Thoracic aorta (tissue), 2 donors: Measurements from ENCODE around the gene UXT. TPM values are rescaled to one million over a fixed set of nuclear protein-coding genes. Genes with fewer than 3 reads are reported as not detected.
"Not testable (repeated sequence)": the region's sequence is repeated elsewhere in the genome, so short reads cannot be mapped to it uniquely, and the experiment has no call there.

ENCODE experiments used
- ATAC-seq: fragments of 150-250 bp; one replicate; pipeline ENCODE4 v1.8.0; 2017; ENCODE audit warnings: low read depth; ENCODE audit not compliant: insufficient number of reproducible peaks, low FRiP score
- DNase-seq: peaks from one replicate; pipeline ENCODE4 v3.0.0-alpha.2; 2020; ENCODE audit warnings: low spot score
- H3K27ac ChIP-seq, 2 donors: fragments of 200-600 bp; sonication (generic); 1 replicate in 1 of 2; 2 replicates in 1 of 2; pipeline ENCODE4 v1.5.1; 2016; ENCODE audit warnings: mild to moderate bottlenecking in 2 of 2, moderate library complexity in 2 of 2
- H3K27me3 ChIP-seq: fragments of 200-600 bp; sonication (generic); replicated peaks from 2 replicates; pipeline ENCODE4 v1.6.0; 2016; ENCODE audit warnings: mild to moderate bottlenecking; ENCODE audit not compliant: insufficient read depth
- H3K36me3 ChIP-seq: fragments of 200-600 bp; sonication (generic); one replicate; pipeline ENCODE4 v1.5.1; 2016
- H3K4me1 ChIP-seq, 2 donors: fragments of 200-600 bp; sonication (generic); 1 replicate in 1 of 2; 2 replicates in 1 of 2; pipeline versions ENCODE4 v1.5.1 to v1.6.0; 2016; ENCODE audit warnings: low read depth in 2 of 2, mild to moderate bottlenecking in 1 of 2; ENCODE audit not compliant: control insufficient read depth in 1 of 2
- H3K4me3 ChIP-seq: fragments of 200-600 bp; sonication (generic); 2 replicates; pipeline ENCODE4 v1.5.1; 2016; ENCODE audit warnings: mild to moderate bottlenecking
- H3K9me3 ChIP-seq: fragments of 200-600 bp; sonication (generic); 2 replicates; pipeline ENCODE4 v1.5.1; 2016
- total RNA-seq, 2 donors: library from RNA; depleted of rRNA; stranded (reverse); fragments of >200 nt; gene quantifications; one replicate each; pipeline versions ENCODE4 v1.1.0 to v1.2.3, GENCODE V29; 2016
- TF ChIP-seq, protein P1 (sequence below): fragments of 200-600 bp; sonication (generic); IDR thresholded peaks from one replicate; pipeline ENCODE4 v1.5.1; 2019; ENCODE audit warnings: antibody characterized with exemption

Gene UXT
- total RNA-seq, 2 donors from 2014 or later, result 71.8 to 124 TPM

GRCh38 chrX:47608130-47608810 is 50.7 kb downstream of the UXT start:
- no peaks in the 10 kb centered on the region for H3K9me3 ChIP-seq
- no peaks in the 10 kb centered on the region for H3K4me1 ChIP-seq
- H3K36me3 ChIP-seq, result no peaks in the 10 kb centered on the region
- DNase-seq (no peak), ATAC-seq (no peak)
- no peak overlapping the region for H3K4me3 ChIP-seq
- H3K27ac ChIP-seq, result no peak overlapping the region
- H3K27me3 ChIP-seq, result no peaks in the 10 kb centered on the region
- TF ChIP-seq, protein P1, sequence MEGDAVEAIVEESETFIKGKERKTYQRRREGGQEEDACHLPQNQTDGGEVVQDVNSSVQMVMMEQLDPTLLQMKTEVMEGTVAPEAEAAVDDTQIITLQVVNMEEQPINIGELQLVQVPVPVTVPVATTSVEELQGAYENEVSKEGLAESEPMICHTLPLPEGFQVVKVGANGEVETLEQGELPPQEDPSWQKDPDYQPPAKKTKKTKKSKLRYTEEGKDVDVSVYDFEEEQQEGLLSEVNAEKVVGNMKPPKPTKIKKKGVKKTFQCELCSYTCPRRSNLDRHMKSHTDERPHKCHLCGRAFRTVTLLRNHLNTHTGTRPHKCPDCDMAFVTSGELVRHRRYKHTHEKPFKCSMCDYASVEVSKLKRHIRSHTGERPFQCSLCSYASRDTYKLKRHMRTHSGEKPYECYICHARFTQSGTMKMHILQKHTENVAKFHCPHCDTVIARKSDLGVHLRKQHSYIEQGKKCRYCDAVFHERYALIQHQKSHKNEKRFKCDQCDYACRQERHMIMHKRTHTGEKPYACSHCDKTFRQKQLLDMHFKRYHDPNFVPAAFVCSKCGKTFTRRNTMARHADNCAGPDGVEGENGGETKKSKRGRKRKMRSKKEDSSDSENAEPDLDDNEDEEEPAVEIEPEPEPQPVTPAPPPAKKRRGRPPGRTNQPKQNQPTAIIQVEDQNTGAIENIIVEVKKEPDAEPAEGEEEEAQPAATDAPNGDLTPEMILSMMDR, result no peak

DNA sequence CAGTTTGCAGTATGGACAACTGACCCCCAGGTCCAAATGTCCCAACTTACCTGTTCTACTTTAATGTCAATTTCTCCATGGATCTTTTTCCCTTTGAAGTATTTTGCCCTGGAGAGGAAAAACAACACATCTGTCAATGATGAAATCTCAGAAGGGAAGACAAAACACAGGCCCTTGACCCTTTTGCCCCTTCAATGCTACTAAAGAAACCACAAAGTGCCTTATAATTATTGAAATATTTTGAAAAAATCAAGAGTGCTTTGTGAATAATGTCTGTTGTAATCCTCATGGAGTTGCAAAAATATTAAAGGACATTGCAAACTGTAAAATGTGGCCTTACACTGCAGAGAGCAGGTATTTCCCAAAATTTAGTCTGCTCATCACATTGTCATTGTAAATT is 51.9 kb downstream of the UXT start:
- TF ChIP-seq, protein P1, result no peak
- H3K36me3 ChIP-seq, result no peaks in the 10 kb centered on the region
- H3K4me3 ChIP-seq, result no peak overlapping the region
- no peak for ATAC-seq
- H3K9me3 ChIP-seq, result no peaks in the 10 kb centered on the region
- no peaks in the 10 kb centered on the region for H3K27me3 ChIP-seq
- DNase-seq, result no peak
- no peaks in the 10 kb centered on the region for H3K4me1 ChIP-seq
- no peak overlapping the region for H3K27ac ChIP-seq

- Histone ChIP-seq H3K27me3 (no peaks in the 10 kb centered on the region), H3K4me1 (no peaks in the 10 kb centered on the region), H3K9me3 (no peaks in the 10 kb centered on the region), H3K36me3 (no peaks in the 10 kb centered on the region), H3K4me3 (no peak overlapping the region), H3K27ac (no peak overlapping the region)
- DNase-seq (no peak), ATAC-seq (no peak)
- TF ChIP-seq, protein P1, result no peak
Observed at GRCh38 chrX:47605024-47605423, 54.0 kb downstream of the UXT start.

DNA sequence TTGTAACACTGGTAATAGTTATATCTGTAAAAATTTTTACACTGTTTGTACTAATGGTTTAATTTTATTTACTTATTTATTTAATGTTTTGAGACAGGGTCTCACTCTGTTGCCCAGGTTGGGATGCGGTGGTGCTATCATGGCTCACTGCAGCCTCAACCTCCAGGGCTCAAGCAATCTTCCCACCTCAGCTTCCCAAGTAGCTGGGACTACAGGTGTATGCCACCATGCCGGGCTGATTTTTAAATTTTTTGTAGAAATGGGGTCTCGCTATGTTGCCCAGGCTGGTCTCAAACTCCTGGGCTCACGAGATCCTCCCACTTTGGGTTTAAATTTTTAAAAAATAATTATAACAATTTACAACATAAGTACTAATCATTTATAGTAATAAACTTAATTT is 55.9 kb downstream of the UXT start:
- not testable (repeated sequence) for H3K4me3 ChIP-seq, H3K27me3 ChIP-seq, H3K9me3 ChIP-seq, H3K36me3 ChIP-seq, H3K4me1 ChIP-seq, H3K27ac ChIP-seq, DNase-seq, ATAC-seq

Other genes with a start within 250 kb of the UXT start
- gene ZNF41, start 176.0 kb downstream of the UXT start, total RNA-seq, result 1 to 10 TPM; 8.1 to 9.1 TPM
- gene ARAF, start 98.0 kb downstream of the UXT start, total RNA-seq, result 10 to 100 TPM; 44.5 to 52.3 TPM
- 1,000 to 10,000 TPM in 1 of 2 donors, 100 to 1,000 TPM in 1; 635 to 1,379 TPM for gene TIMP1, start 76.7 kb downstream of the UXT start, total RNA-seq
- gene SYN1, start 39.3 kb downstream of the UXT start, total RNA-seq, result under 1 TPM; 0.27 to 0.85 TPM
- gene CFP, start 29.2 kb downstream of the UXT start, total RNA-seq, result 10 to 100 TPM; 13.1 to 18.9 TPM
- 10 to 100 TPM; 23.8 to 33.4 TPM for gene ELK1, start 8.6 kb downstream of the UXT start, total RNA-seq
- 1 to 10 TPM; 6.8 to 8.2 TPM for gene ZNF81, start 177.7 kb upstream of the UXT start, total RNA-seq